ENCODE measurements around the gene KRTAP4-1.
"Not testable (repeated sequence)": the region's sequence is repeated elsewhere in the genome, so short reads cannot be mapped to it uniquely, and the experiment has no call there.

Gene KRTAP4-1

DNA sequence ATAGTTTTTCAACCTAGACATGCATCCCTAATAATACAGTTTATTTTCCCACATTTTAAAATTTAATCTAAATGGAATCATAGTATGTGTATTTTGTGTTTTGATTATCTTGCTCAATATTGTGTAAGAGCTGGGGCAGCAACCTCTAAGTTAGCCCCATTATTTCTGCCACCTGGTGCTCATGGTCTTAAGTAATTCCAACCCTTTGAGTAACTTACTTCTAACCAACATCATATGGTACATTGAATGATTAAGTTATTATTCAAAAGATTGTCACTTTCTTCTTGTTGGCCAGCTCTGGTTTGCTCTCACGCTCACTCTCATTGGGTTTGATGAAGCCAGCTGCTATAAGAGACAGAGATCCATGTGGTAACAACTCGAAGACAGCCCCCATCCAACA, 12.8 kb downstream of the KRTAP4-1 start:
- DNase-seq (ENCODE audit: low read depth), result peak; percentile 58

DNA sequence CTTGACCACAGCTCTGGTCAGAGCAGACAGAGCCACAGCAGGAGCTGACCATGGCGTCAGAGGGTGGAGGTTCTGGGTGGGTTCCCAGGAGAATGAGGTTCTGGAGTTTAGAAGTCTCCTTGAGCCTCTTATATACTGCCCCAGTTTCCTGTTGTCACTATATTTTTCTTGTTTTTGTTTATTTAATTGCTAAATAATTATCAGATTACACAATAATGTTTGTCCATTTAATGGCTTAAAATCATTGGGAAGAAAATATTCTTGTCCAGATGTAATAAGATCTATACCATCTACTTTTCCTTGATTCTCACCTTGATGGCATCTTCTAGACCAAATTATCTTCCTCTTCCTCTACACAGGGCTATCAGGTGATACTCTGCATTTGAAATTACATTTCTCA, 16.6 kb downstream of the KRTAP4-1 start, which contains the start of gene KRTAP4-3:
KRTAP4-3 (minus strand) TSS at position 101 of the 400 bp plus-strand sequence; CDS start at position 52, 49 bp downstream.
- DNase-seq (ENCODE audit: low read depth), result no peak

DNA sequence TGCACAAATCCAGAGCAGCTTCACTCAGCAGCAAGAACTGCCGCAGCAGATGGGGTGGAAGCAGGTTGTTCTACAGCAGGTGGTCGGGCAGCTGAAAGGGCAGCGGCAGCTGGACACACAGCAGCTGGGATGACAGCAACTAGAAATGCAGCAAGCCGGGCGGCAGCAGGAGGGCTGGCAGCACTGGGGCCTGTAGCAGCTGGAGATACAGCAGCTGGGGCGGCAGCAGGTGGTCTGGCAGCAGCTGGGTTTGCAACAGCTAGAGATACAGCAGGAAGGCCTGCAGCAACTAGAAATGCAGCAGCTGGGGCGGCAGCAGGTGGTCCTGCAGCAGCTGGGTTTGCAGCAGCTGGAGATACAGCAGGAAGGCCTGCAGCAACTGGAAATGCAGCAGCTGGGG, 17.1 kb downstream of the KRTAP4-1 start:
- no peak for DNase-seq (ENCODE audit: low read depth)

DNA sequence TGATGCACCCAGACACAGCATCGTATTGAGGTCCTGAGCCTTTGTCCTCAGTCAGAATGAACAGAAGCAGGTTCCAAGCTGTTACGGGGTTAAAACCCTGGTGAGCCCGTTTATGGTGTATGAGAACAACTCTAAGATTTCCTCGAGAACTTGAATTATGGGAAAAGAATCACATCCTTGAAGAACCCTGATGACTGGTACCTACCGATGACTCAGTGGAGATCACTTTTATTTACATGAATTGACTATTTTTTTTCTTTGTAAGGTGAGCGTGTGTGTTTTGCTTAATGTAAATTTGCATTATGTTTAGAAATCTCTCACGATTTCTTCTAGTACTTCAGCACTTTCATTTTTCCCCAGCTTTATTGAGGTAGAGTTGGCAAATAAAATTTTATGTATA, 20.9 kb downstream of the KRTAP4-1 start:
- peak; percentile 16 for DNase-seq (ENCODE audit: low read depth)

DNA sequence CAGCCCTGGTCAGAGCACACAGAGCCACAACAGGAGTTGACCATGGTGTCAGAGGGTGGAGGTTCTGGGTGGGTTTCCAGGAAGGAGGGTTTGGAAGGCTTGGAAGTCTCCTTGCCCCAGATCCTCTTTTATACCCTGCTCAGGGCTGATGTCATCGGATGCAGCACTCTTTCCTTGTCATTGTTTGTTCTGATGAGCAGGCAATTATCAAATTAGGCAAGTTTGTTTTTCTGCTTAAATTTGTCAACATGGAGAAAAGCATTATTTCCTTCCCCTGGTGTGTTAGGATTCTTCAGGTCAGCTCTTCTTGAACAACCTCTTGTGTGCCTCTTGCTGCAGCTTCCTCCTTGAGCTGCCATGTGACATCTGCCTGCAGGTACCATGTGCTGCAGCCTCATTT, 24.1 kb downstream of the KRTAP4-1 start, which contains the start of gene KRTAP4-4:
KRTAP4-4 (minus strand) TSS at position 101 of the 400 bp plus-strand sequence; CDS start at position 44, 57 bp downstream.
- no peak for DNase-seq (ENCODE audit: low read depth)

DNA sequence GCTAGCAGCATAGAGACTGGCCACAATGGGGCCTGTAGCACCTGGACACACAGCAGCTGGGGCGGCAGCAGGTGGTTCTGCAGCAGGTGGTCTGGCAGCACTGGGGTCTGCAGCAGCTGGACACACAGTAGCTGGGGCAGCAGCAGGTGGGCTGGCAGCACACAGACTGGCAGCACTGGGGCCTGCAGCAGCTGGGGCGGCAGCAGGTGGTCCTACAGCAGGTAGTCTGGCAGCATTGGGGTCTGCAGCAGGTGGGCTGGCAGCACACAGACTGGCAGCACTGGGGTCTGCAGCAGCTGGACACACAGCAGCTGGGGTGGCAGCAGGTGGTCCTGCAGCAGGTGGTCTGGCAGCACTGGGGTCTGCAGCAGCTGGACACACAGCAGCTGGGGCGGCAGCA, 24.5 kb downstream of the KRTAP4-1 start:
- DNase-seq (ENCODE audit: low read depth), result not testable (repeated sequence)

DNA sequence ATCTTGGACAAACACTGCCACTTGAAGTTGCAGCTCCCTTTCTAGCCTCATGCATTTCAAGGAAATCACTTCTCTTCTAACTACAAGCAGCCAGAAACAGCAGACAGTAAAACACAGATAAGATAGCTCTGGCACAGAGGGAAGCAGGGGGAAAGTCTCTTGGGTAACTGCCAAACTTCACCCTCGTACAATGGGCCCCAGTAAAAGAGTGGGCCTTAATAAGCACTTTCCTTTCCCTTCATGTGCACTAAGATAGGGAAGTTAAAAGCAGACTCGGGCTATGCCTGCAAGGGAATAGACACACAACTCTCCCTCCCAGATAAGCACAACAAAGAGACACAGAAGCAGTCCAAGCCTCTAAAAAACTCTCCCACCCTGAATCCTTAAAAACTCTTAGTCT, 30.9 kb downstream of the KRTAP4-1 start:
- DNase-seq (ENCODE audit: low read depth), result peak; percentile 4

DNA sequence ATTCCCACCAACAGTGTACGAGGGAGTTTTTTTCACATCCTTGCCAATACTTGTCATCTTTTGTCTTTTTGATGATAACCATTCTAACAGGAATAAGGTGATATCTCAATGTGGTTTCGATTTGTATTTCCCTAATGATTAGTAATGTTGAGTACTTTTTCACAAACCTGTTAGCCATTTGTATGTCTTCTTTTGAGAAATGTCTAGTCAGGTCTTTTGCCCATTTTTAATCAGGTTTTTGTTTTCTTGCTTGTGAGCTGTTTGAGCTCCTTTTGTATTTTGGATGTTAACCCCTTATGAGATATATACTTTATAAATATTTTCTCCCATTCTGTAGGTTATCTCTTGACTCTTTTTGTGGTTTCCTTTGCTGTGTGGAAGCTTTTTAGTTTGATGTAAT, 33.2 kb downstream of the KRTAP4-1 start:
- DNase-seq (ENCODE audit: low read depth), result no peak

DNA sequence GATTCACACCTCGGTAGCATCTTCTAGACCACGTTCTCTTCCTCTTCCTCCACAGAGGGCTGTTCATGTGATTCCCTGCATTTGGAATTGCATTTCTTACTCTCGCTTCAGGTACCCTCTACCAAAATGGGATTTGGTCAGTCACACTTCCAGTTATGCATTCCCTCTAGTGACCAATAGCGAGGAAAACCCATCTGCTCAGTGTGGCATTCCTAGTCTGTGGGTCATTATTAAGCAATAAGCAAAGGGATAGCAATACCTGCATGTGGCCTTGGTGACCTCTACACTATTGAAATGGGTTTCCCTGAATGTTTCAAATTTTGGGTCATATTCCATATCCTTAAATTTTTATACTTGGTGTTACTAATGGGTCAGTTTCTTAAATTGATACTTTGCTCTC, 34.7 kb downstream of the KRTAP4-1 start:
- DNase-seq (ENCODE audit: low read depth), result no peak

DNA sequence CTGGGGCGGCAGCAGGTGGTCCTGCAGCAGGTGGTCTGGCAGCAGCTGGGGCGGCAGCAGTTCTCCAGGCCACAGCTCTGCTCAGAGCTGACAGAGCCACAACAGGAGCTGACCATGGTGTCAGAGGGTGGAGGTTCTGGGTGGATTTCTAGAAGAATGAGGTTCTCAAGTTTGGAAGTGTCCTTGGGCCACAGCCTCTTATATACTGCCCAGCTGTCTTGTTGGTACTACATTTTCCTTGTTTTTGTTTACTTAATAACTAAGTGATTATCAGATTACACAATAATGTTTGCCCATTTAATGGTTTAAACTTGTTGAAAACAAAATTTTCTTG, 35.1 kb downstream of the KRTAP4-1 start, which contains the start of gene KRTAP4-5:
KRTAP4-5 (minus strand) TSS at position 174 of the 334 bp plus-strand sequence; CDS start at position 116, 58 bp downstream.
- DNase-seq (ENCODE audit: low read depth), result no peak

DNA sequence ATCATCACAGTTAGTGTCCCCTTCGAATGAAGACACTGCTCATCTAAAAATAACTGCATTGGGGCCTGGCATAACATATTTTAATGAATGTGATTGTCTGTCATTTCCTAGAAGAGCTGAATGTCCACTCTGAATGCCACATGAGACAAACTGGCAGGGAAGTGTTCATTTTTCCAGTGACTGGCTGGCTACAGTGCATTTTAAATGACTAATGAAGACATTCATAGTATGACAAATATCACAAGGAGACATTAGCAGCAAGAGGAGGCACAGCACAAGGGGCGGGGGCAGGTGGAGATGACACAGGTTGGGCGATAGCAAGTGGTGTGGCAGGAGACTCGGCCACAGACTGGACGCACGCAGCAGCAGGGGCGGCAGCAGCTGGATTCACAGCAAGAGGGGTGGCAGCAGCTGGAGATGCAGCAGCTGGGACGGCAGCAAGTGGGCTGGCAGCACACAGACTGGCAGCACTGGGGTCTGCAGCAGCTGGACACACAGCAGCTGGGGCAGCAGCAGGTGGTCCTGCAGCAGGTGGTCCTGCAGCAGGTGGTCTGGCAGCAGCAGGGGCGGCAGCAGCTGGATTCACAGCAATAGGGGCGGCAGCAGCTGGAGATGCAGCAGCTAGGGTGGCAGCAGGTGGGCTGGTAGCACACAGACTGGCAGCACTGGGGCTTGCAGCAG, 35.6 kb downstream of the KRTAP4-1 start:
- not testable (repeated sequence) for DNase-seq (ENCODE audit: low read depth)

DNA sequence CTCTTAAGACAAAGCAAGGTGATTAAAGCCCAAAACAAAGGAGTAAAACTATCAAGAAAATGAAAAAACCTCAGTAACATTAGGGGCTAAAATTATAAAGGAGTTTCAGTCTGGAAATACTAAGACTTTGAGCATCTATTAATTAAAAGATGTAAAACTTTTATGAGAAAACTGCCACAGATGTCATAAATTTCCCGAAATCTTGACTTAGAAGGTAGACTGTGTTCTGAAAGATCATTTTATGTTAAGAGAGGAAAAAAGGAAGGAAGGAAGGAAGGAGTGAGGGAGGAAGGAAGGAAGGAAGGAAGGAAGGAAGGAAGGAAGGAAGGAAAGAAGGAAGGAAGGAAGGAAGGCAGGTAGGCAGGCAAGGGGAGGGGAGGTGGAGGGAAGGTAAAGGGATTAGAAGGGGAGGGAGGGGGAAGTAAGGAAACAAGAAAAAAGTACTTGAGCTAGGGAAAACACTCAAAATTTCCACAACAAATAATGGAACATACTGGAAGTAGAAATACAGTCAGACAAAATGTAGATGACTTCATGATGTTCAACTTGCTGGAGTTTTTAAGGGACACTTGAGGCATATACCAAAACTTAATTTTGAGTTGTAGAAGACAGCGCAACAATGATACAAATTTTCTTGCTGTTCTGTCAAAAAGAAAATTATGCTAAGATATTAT, 37.0 kb downstream of the KRTAP4-1 start:
- no peak for DNase-seq (ENCODE audit: low read depth)

DNA sequence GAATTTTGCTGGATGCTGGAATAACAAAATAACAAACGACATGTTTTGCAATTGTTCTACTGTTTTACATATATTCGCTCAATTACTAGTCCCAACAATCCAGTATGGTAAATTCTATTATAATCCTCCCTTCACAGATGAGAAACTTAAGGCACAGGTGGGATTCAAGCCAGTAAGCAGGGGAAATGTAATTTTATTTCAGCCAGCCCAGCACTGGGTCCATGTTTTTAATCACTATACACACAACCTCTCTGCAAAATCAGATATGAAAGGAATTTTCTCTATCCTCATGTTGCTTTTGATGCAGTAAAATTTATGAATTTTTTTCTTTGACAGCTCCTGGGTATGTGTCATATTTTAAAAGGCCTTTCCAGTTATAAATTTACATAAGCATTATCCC, 39.5 kb downstream of the KRTAP4-1 start:
- no peak for DNase-seq (ENCODE audit: low read depth)

DNA sequence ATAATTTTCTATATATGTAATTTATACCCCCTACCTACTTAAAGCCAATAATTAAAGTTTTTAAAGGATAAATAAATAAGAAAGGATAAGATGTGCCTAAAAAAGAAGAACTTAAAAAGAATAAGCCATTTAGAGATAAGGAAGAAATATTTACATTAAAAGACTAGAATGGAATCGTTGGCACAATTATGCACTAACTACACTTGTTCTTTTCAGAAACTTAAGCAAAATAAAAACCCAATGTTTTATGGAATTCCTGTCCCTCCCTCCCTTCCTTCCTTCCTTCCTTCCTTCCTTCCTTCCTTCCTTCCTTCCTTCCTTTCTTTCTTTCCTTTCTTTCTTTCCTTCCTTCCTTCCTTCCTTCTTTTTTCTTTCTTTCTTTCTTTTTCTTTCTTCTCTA, 39.9 kb downstream of the KRTAP4-1 start:
- DNase-seq (ENCODE audit: low read depth), result no peak

DNA sequence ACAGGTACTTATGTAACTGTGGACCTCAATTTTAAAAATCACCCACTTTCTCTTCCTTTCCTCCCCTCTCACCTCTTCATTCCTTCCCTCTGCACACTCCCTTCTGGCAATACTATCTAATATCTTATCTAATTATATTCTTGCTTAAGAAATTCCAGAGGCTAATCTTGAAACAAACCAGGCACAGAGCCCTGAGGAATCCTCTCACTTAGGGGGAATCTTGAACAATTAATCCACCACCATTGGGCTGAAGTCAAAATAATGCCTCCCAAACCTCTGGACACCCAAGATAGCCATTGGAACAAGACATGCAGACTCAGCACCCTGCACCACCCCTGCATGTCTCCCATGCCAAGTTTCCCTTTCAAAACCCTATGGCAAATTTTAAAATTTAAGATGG, 43.4 kb downstream of the KRTAP4-1 start:
- peak; percentile 51 for DNase-seq (ENCODE audit: low read depth)

DNA sequence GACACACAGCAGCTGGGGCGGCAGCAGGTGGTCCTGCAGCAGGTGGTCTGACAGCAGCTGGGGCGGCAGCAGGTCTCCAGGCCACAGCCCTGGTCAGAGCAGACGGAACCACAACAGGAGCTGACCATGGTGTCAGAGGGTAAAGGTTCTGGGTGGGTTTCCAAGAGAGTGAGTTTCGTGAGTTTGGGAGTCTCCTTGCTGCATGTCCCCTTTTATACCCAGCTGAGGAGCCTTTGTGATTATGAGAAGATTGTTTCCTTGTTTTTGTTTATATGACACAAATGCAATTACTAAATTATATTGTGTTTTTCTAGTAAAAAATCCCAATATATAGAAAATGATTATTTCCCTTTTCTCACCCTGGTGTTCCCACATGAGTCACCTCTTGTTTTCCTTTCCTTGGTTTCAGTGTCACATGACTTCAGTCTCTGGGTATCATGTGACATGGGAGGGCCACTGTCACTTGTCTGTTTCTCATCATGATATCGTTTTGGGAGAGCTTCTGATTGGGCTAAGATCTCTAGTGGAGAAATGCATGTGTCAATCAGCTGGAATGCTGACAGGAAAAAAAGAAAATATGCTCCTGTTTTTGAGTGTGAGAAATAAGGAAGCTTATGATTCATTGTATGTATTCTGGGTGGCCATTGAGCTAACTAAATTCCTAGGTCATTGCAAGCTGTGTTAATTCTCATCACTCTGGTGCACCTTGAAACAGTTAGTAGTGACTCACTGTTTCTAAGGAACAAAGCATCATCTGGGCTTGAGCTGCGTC, 44.2 kb downstream of the KRTAP4-1 start, which contains the start of gene KRTAP4-6:
KRTAP4-6 (minus strand) TSS at position 185 of the 772 bp plus-strand sequence; CDS start at position 128, 57 bp downstream.
- DNase-seq (ENCODE audit: low read depth), result peak; percentile 84

DNA sequence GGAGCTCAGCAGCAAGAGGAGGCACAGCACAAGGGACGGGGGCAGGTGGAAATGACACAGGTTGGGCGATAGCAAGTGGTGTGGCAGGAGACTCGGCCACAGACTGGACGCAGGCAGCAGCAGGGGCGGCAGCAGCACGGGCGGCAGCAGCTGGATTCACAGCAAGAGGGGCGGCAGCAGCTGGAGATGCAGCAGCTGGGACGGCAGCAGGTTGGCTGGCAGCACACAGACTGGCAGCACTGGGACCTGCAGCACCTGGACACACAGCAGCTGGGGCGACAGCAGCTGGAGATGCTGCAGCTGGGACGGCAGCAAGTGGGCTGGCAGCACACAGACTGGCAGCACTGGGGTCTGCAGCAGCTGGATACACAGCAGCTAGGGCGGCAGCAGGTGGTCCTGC, 44.8 kb downstream of the KRTAP4-1 start:
- DNase-seq (ENCODE audit: low read depth), result not testable (repeated sequence)
